ENCODE data around the gene TMED5.

DNA sequence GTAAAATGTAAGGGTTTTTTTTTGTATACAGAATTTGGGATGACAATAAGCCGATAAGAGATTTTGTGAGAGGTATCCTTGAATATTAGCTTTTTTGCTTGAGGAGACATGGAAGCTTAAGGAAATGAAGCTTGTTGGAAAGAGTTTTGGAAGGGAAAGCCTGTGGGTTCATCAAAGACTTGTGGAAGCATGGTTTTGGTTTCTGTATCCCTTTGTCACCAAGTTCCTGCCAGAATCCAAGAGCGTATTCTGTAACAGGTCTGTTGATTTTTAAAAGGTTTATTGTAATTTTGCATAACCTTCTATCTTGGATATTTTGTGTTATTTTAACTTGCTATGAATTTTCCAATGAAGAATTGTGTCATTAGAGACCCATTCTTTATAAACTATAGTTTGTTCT is 38.1 kb downstream of the TMED5 start:
- TF ChIP-seq, protein P1, sequence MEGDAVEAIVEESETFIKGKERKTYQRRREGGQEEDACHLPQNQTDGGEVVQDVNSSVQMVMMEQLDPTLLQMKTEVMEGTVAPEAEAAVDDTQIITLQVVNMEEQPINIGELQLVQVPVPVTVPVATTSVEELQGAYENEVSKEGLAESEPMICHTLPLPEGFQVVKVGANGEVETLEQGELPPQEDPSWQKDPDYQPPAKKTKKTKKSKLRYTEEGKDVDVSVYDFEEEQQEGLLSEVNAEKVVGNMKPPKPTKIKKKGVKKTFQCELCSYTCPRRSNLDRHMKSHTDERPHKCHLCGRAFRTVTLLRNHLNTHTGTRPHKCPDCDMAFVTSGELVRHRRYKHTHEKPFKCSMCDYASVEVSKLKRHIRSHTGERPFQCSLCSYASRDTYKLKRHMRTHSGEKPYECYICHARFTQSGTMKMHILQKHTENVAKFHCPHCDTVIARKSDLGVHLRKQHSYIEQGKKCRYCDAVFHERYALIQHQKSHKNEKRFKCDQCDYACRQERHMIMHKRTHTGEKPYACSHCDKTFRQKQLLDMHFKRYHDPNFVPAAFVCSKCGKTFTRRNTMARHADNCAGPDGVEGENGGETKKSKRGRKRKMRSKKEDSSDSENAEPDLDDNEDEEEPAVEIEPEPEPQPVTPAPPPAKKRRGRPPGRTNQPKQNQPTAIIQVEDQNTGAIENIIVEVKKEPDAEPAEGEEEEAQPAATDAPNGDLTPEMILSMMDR (IDR thresholded peaks at IDR 0.05 in 2 of 3, conservative IDR thresholded peaks at IDR 0.05 in 1 of 3; ENCODE audit: borderline replicate concordance in 1 of 3, insufficient read depth in 1 of 3, low read depth in 2 of 3, low read length in 2 of 3) = no peak
- no peak for TF ChIP-seq POLR2A (IDR thresholded peaks at IDR 0.05; ENCODE audit: borderline replicate concordance, extremely low read depth, insufficient read depth, insufficient read length)
- no peak for TF ChIP-seq EZH2 (IDR thresholded peaks at IDR 0.05)
- TF ChIP-seq RAD21 (IDR thresholded peaks at IDR 0.05; ENCODE audit: low read depth) = no peak
- TF ChIP-seq, protein P2, sequence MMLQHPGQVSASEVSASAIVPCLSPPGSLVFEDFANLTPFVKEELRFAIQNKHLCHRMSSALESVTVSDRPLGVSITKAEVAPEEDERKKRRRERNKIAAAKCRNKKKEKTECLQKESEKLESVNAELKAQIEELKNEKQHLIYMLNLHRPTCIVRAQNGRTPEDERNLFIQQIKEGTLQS (IDR thresholded peaks at IDR 0.05) = no peak
- TF ChIP-seq, protein P3, sequence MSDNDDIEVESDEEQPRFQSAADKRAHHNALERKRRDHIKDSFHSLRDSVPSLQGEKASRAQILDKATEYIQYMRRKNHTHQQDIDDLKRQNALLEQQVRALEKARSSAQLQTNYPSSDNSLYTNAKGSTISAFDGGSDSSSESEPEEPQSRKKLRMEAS (IDR thresholded peaks at IDR 0.05) = no peak
- no peak for TF ChIP-seq ELF1 (IDR thresholded peaks at IDR 0.05; ENCODE audit: borderline replicate concordance, low read depth)
- no peak for TF ChIP-seq SRF (IDR thresholded peaks at IDR 0.05; ENCODE audit: low read depth)
- no peak for TF ChIP-seq POLR2AphosphoS5 (IDR thresholded peaks at IDR 0.05; ENCODE audit: low read depth, low read length)
- no peak for TF ChIP-seq SP1 (IDR thresholded peaks at IDR 0.05; ENCODE audit: low read depth)

Data from HCT116 (cell line).